NCI-H2107 treated with DMSO at 0.1 percent for 48 hours (cell line): ENCODE data around the gene CFAP65.

Experiments used
- DNase-seq: peaks from one replicate; lab custom pipeline; 2025; ENCODE audit not compliant: unreplicated experiment; lab: John Stamatoyannopoulos, UW

Gene CFAP65

DNA sequence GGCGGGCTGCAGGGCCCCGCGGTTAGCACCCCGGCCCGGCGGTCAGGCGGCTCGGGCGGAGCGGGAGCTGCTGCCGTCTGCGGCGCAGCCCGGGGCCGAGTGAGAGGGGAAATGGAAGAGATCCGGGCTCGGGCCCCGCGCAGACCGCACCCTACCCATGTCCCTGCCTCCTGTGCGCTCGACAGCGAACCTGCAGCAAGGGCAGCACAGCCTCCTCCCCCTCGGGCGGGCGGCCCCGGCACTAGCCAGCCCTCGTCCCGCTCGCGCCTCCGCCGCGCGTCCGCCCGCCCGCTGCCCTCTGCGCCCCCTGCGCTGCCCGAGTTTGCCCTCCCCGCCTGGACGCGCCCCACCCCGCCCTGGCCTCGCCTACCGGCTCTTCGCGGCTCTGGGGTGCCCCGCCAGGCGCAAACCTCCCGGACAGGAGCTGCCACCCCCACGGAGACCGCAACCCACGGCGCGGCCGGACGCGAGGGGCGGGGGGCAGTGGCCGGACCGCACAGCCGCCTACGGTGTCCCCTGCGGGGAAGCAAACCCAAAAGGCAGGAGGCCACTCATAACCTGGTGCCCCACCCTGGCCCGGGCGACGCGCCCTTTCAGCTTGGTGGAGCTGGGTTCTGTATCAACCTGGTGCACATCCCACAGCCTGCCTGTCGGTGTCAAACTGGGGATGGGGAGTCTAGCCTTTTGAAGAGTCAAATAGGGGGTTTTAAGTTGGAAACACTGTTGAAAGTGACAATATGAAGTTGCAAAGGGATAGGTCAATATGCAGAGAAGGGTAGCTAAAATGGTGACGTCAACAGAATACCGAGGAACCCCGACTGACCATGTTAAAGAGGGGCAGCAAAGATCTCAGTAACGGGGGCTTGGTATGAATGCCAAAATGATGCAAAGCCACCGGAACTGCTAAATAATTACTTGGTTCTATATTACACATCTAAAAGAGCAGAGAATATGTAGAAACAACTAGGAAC, 19.8 kb upstream of the CFAP65 start, which contains the start of gene IHH:
Gene IHH (minus strand): TSS at position 101 of the 971 bp plus-strand sequence. CDS start 454 bp downstream, outside the sequence.
- DNase-seq: no peak

- DNase-seq: no peak
These were observed 18.7 kb upstream of the CFAP65 start for GRCh38 chr2:219059725-219060682.

- no peak for DNase-seq
These were observed 18.0 kb upstream of the CFAP65 start for GRCh38 chr2:219059375-219059724.

DNA sequence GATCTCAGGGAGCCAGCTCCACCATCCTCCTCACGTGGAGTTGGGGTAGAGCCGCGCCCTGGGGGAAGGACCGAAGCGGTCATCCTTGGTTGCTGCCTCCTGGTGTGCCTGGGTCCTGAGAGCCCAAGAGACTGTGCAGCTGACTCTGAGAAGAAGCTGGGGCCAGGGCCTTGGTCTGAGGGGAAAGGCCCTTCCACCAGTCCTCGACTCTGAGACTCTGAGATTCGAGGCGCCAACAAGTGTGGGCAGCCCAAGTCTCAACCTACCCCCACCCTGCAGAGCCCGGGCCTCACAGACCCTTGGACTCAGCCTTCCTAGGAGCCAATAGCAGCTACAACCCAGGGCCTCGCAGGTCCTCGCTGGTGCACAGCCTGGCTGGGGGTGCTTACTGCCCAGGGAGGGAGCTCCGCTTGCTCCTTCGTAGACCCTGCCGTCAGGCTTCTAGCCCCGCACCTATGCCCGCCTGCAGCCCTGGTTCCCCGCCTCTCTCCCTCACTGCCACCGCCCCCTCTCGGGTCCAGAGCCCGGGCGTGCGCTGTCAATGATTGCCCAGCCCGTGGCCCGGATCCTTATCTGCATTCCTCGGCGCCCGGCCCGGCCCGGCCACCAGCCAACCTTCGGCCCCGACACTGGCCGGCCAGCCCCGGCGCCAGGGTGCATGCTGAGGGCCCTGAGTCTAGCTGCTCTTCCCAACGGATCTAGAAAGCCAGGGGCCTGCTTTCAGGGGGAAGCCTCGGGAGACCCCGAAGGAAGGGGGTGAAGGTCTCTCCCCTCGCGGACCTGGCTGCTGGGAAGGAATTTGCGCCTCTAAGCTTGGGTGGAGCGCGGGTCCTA, 17.4 kb upstream of the CFAP65 start:
- no peak for DNase-seq

- peak; percentile 47 for DNase-seq
These were observed 16.6 kb upstream of the CFAP65 start for GRCh38 chr2:219057709-219058540.

- DNase-seq: no peak
These were observed 15.8 kb upstream of the CFAP65 start for GRCh38 chr2:219056896-219057708.

- no peak for DNase-seq
These were observed 15.0 kb upstream of the CFAP65 start for GRCh38 chr2:219056176-219056895.

- no peak for DNase-seq
These were observed 13.9 kb upstream of the CFAP65 start for GRCh38 chr2:219054956-219055903.

GRCh38 chr2:219049282-219049681, 8.0 kb upstream of the CFAP65 start:
- no peak for DNase-seq

DNA sequence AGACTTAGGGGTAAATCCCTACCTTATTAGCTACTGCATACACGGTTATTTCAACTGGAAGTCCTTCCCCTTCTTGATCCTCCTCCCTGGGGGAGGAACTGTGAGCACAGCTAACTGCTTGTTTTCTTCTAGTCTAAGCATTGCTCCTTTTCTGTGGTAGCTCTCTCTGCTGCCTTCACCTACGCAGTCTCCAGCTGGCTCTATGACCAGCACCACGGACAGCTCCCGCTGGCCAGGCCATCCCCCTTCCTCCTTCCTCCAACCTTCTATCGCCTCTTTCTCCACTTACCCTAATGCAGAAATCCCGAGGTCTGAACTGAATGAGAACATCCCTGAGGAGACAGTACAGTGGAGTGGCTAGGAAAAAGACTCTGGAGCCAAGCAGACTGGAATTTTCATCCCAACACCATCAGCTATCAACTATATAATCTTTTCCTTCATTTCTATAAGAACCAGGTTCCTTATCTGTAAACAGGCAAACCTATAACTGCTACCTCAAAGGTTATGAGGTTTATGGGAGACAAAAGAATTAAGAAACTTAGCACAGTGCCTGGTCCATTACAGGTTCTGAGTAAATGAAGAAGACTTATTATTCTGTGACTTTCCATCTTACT, 4.7 kb upstream of the CFAP65 start:
- DNase-seq: no peak

- DNase-seq: no peak
These were observed 1.4 kb upstream of the CFAP65 start for GRCh38 chr2:219042750-219043149.

GRCh38 chr2:219042157-219042556, 841 bp upstream of the CFAP65 start:
- DNase-seq: no peak

DNA sequence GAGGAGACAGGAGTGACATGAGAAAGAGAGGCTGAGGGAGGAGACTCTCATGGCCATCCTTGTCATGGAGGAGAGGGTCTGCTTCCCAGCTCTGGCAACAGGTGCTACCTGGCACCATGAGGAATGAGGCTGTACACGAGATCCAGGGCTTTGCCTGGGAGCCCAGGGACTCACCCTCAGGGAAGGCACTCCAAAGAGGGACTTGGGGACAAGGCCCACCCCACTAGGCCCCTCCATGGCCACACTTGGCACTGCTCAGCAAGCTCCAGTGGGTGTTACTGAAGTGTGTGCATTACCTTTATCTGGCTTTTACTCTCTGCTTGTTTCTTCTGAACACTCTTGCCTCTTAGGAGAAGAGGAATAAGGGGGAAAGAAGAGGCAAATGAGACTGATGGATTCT, 2.7 kb downstream of the CFAP65 start:
- no peak for DNase-seq

DNA sequence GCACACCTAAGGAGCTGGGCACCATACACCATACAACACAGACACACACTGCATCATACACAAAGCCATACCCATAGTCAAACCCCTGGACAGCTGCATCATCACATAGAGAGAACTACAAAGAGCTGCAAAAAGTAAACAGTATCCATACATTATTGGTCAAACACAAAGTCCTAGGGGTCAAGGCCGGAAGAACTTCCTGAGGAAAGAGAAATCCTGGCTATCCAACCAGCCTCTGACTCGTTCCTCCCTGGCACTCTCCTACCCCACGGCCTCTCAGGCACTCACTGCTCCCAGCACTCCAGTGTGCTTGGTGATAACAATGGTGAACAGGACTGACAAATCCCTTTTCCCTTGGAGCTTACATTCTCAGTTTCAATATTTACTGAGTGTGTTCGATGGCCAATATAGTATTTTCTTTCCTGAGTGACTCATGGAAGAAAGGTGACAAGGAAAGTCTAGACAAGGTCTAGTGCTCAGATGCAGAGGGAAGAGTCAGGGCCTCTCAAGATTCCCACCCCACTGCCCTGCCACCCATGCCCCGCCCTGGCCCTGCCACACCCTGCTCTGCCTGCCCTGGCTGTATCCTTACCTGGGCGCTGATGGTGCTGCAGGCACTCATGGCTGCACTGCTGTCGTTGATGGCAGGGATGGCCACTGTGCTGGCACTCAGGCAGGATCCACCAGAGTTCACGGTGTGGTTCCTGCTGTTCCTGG, 3.4 kb downstream of the CFAP65 start:
- DNase-seq: no peak

DNA sequence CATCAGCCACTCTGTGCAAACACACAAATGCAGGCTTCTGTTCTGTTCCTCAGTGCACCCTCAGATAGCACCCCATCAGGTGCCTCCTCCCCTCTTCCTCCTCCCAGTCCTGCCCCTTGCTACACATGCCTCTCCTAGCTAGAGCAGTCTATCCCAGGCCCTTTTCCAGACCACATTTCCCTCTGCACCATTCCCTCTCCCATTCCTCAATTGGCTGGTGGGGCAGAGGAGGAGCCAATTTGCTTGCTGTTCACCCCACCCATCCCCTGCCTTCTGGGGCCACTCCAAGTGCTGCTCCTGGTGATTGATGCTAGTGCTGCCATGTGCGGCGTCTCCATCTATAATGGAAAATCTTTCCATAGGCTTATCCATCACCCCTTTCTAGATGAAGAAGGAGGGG, 5.4 kb downstream of the CFAP65 start:
- DNase-seq: no peak

- no peak for DNase-seq
These were observed 6.5 kb downstream of the CFAP65 start for GRCh38 chr2:219034823-219035222.
